Pancreas (tissue), 10 donors: ENCODE data around the gene PRR5. TPM values are rescaled to one million over a fixed set of nuclear protein-coding genes. Genes with fewer than 3 reads are reported as not detected.
A peak's percentile ranks its signal among the peaks of the same experiment; 100 is the strongest.

Experiments
- ATAC-seq, 4 donors: fragments of 200-7000 bp; cut with Tn5 transposase; one replicate each; pipeline versions ENCODE4 v1.8.0 to v1.9.1; 2020; ENCODE audit warnings: mild to moderate bottlenecking in 4 of 4, moderate library complexity in 4 of 4
- DNase-seq, 6 donors: peaks; one replicate each; pipeline ENCODE4 v3.0.0-alpha.2; 2020
- FAIRE-seq: peaks from 2 replicates; lab custom pipeline; 2012; peaks lifted over from hg19 to GRCh38; lab: Jason Lieb, UNC
- H3K27ac ChIP-seq, 4 donors: fragments of 200-600 bp; sonication (generic); 1 replicate in 3 of 4; 2 replicates in 1 of 4; pipeline versions ENCODE4 v1.5.0 to v1.8.0; 2020
- H3K27me3 ChIP-seq, 4 donors: fragments of 200-600 bp; one replicate each; pipeline ENCODE4 v1.8.0; 2021
- H3K36me3 ChIP-seq, 3 donors: fragments of 200-600 bp; sonication (generic) in 1 of 3; one replicate each; pipeline versions ENCODE4 v1.5.0 to v1.8.0; 2020 to 2021
- H3K4me1 ChIP-seq, 3 donors: fragments of 200-600 bp; one replicate each; pipeline ENCODE4 v1.8.0; 2021
- H3K4me3 ChIP-seq, 4 donors: fragments of 200-600 bp; sonication (generic) in 2 of 4; one replicate each; pipeline versions ENCODE4 v1.5.0 to v1.8.0; 2020 to 2021
- H3K9me3 ChIP-seq, 4 donors: fragments of 200-600 bp; one replicate each; pipeline ENCODE4 v1.8.0; 2021
- CTCF ChIP-seq, 4 donors: fragments of 200-600 bp; sonication (generic) in 3 of 4; IDR thresholded peaks; one replicate each; pipeline versions ENCODE4 v1.5.0 to v1.8.0; 2021; ENCODE audit warnings: antibody characterized with exemption in 4 of 4
- WGBS, 2 donors: extraction: QIAGEN DNeasy Blood & Tissue Kit; methylation state at CpG; one replicate each; pipeline ENCODE4 v1.1.7; 2013; 5-methylcytosine and 5-hydroxymethylcytosine counted together
- intact Hi-C, 3 donors: fragments of 100-400 bp; cut with DNase I; formaldehyde crosslinking; loops; one replicate each; pipeline versions ENCODE4 v1.11.1 to v1.14.2; 2022
- polyA plus RNA-seq, 2 donors: library from polyadenylated mRNA; stranded (reverse); fragments of 200-250 nt; gene quantifications; one replicate each; pipeline ENCODE4 v1.2.3, GENCODE V29; 2013
- total RNA-seq, 6 donors: library from RNA; stranded (reverse); fragmentation: NEBNext Ultra II Directional in 4 of 6; extraction: Animal tissue kit (Norgen Biotek cat#: 25700) in 4 of 6; gene quantifications; one replicate each; pipeline versions ENCODE4 v1.2.1 to v1.2.4, GENCODE V29; 2021 to 2023
- donor health status: healthy with polysubstance abuse.
- donor health status: DM: no; HTN: no; CAD: no; lungs with moderate emphysema.
- donor health status: DM: no; HTN: no; CAD: no.
- donor health status: control.
- donor health status: control.
- donor health status: Bipolar disorder and iron deficiency.
- donor health status: DM: yes; HTN: yes; CAD: no.
- donor health status: DM: no; HTN: no; CAD: no.
- donor health status: DM: no; HTN: no; CAD: no.
- donor health status: DM: yes; HTN: yes; CAD: no.

The PRR5 gene
- total and polyA plus RNA-seq, 8 donors, result 7.0 to 23.0 (median 10.1) TPM

- no peak for DNase-seq
- TF ChIP-seq CTCF (IDR thresholded peaks at IDR 0.05), result no peak
- Histone ChIP-seq H3K4me1 (peaks cover 0 to 3% (median 0%) of the 10 kb centered on the region in 3 donors), H3K4me3 (peak overlapping the region in 1 of 4 donors; percentile 75), H3K27ac (no peak overlapping the region), H3K9me3 (no peaks in the 10 kb centered on the region), H3K27me3 (no peaks in the 10 kb centered on the region), H3K36me3 (no peaks in the 10 kb centered on the region)
- intact Hi-C loops, result no loop called here
- no peak for FAIRE-seq
- 86 to 91% methylated on average over 5 of the region's 5 CpGs for WGBS, 2 donors
- ATAC-seq, result no peak
These were observed 715 bp upstream of the PRR5 start for GRCh38 chr22:44701187-44701790.

- TF ChIP-seq CTCF (IDR thresholded peaks at IDR 0.05), result no peak
- intact Hi-C loops, result no loop called here
- no peaks in the 10 kb centered on the region for H3K27me3 ChIP-seq
- WGBS, 2 donors, result 1% methylated on average over 50 to 60 of the region's 60 CpGs
- no peaks in the 10 kb centered on the region for H3K9me3 ChIP-seq
- DNase-seq (peak in 5 of 6 donors; percentile 25 to 85 (median 69)), FAIRE-seq (no peak), ATAC-seq (peak; percentile 14 to 60 (median 22))
- H3K4me1 ChIP-seq, result peaks cover 0 to 3% (median 0%) of the 10 kb centered on the region in 3 donors
- peak overlapping the region in 2 of 4 donors; percentile 13 to 33 for H3K27ac ChIP-seq
- no peaks in the 10 kb centered on the region for H3K36me3 ChIP-seq
- H3K4me3 ChIP-seq, result peak overlapping the region; percentile 58 to 76 (median 74)
These were observed 635 bp downstream of the PRR5 start for GRCh38 chr22:44702479-44703198.

GRCh38 chr22:44703255-44703870, 1.4 kb downstream of the PRR5 start:
- TF ChIP-seq CTCF (IDR thresholded peaks at IDR 0.05), result no peak
- Histone ChIP-seq H3K36me3 (no peaks in the 10 kb centered on the region), H3K9me3 (no peaks in the 10 kb centered on the region), H3K4me1 (peaks cover 0 to 3% (median 0%) of the 10 kb centered on the region in 3 donors), H3K27me3 (no peaks in the 10 kb centered on the region), H3K27ac (no peak overlapping the region), H3K4me3 (peak overlapping the region; percentile 58 to 76 (median 74))
- ATAC-seq, result no peak
- intact Hi-C loops, result no loop called here
- 28 to 35% methylated on average over 23 of the region's 23 CpGs for WGBS, 2 donors
- DNase-seq, result peak in 1 of 6 donors; percentile 55
- no peak for FAIRE-seq

- no peaks in the 10 kb centered on the region for H3K36me3 ChIP-seq
- intact Hi-C loops, result no loop called here
- TF ChIP-seq CTCF (IDR thresholded peaks at IDR 0.05), result no peak
- DNase-seq (peak in 1 of 6 donors; percentile 58), ATAC-seq (no peak), FAIRE-seq (no peak)
- no peaks in the 10 kb centered on the region for H3K27me3 ChIP-seq
- H3K9me3 ChIP-seq, result no peaks in the 10 kb centered on the region
- WGBS, 2 donors, result 93 to 94% methylated on average over 15 to 16 of the region's 16 CpGs
- H3K4me1 ChIP-seq, result peaks cover 0 to 3% (median 0%) of the 10 kb centered on the region in 3 donors
- no peak overlapping the region for H3K4me3 ChIP-seq
- no peak overlapping the region for H3K27ac ChIP-seq
These were observed 2.4 kb downstream of the PRR5 start for GRCh38 chr22:44704159-44705021.
